HEK293T (cell line): ENCODE measurements around the gene PXMP4.

Experiments
- CTCF ChIA-PET: fragments of 350-600 bp; formaldehyde crosslinking; extraction: SDS; loops from one replicate; lab custom pipeline; 2021; ENCODE audit warnings: antibody characterized with exemption, inconsistent platforms; lab: Yijun Ruan, JAX
- POLR2A ChIA-PET: fragments of 350-600 bp; formaldehyde crosslinking; extraction: SDS; loops from one replicate; lab custom pipeline; 2020; ENCODE audit warnings: antibody characterized with exemption, inconsistent platforms; lab: Yijun Ruan, JAX
- DNase-seq: peaks from one replicate; pipeline ENCODE4 v3.0.0; 2012; ENCODE audit warnings: mixed read lengths; ENCODE audit errors: extremely low spot score
- ARNT ChIP-seq: fragments of 450-650 bp; IDR thresholded peaks from 2 replicates; pipeline ENCODE4 v1.6.1; 2017; ENCODE audit warnings: mild to moderate bottlenecking
- BHLHE40 ChIP-seq: fragments of 450-650 bp; IDR thresholded peaks from 2 replicates; pipeline ENCODE4 v1.6.1; 2016; ENCODE audit warnings: mild to moderate bottlenecking, moderate library complexity, borderline replicate concordance
- CTBP1 ChIP-seq: fragments of 450-650 bp; IDR thresholded peaks from 2 replicates; pipeline ENCODE4 v1.6.1; 2016; ENCODE audit warnings: borderline replicate concordance
- ELF4 ChIP-seq: fragments of 450-650 bp; IDR thresholded peaks from 2 replicates; pipeline ENCODE4 v1.6.1; 2017; ENCODE audit warnings: antibody characterized with exemption
- FOXA1 ChIP-seq: fragments of 450-650 bp; IDR thresholded peaks from 2 replicates; pipeline ENCODE4 v1.6.1; 2016; ENCODE audit warnings: mild to moderate bottlenecking
- FOXK2 ChIP-seq: fragments of 450-650 bp; IDR thresholded peaks from 2 replicates; pipeline ENCODE4 v1.6.1; 2016; ENCODE audit warnings: mild to moderate bottlenecking
- FOXM1 ChIP-seq: fragments of 450-650 bp; IDR thresholded peaks from 2 replicates; pipeline ENCODE4 v1.6.1; 2017; ENCODE audit warnings: mild to moderate bottlenecking, borderline replicate concordance
- HDGF ChIP-seq: fragments of 450-650 bp; IDR thresholded peaks from 2 replicates; pipeline ENCODE4 v1.6.1; 2017; ENCODE audit warnings: antibody characterized with exemption, borderline replicate concordance
- L3MBTL2 ChIP-seq: fragments of 450-650 bp; conservative IDR thresholded peaks from 2 replicates; pipeline ENCODE4 v1.6.1; 2016; ENCODE audit warnings: mild to moderate bottlenecking
- LEF1 ChIP-seq: fragments of 450-650 bp; IDR thresholded peaks from 2 replicates; pipeline ENCODE4 v1.6.1; 2017; ENCODE audit warnings: mild to moderate bottlenecking, borderline replicate concordance
- NFRKB ChIP-seq: fragments of 450-650 bp; IDR thresholded peaks from 2 replicates; pipeline ENCODE4 v1.6.1; 2016; ENCODE audit warnings: mild to moderate bottlenecking, moderate library complexity
- PKNOX1 ChIP-seq: fragments of 450-650 bp; IDR thresholded peaks from 2 replicates; pipeline ENCODE4 v1.6.1; 2016
- SP1 ChIP-seq: fragments of 450-650 bp; IDR thresholded peaks from 2 replicates; pipeline ENCODE4 v1.6.1; 2017
- SUZ12 ChIP-seq: fragments of 450-650 bp; IDR thresholded peaks from 2 replicates; pipeline ENCODE4 v1.6.1; 2016; ENCODE audit warnings: mild to moderate bottlenecking
- TARDBP ChIP-seq: fragments of 450-650 bp; IDR thresholded peaks from 2 replicates; pipeline ENCODE4 v1.6.1; 2016
- ZNF384 ChIP-seq: fragments of 450-650 bp; IDR thresholded peaks from 2 replicates; pipeline ENCODE4 v1.6.1; 2016

PXMP4 gene

GRCh38 chr20:33675136-33675959, 44.8 kb downstream of the PXMP4 start:
- ChIA-PET POLR2A (interaction anchor here (0.9 to 2.4 kb wide), 5 partner anchors 9 to 274 kb away, joined by 3 to 20 read pairs (median 4); partner anchors contain the start of genes CDK5RAP1 and PXMP4), CTCF (interaction anchor here (0.6 kb wide), 1 partner anchor 807 kb away, joined by 3 read pairs; no protein-coding TSS in a partner anchor)
- TF ChIP-seq TARDBP (no peak), HDGF (no peak), ZNF384 (no peak), SP1 (no peak), NFRKB (no peak), LEF1 (no peak), L3MBTL2 (no peak), FOXM1 (no peak), ARNT (no peak), PKNOX1 (no peak), BHLHE40 (no peak), ELF4 (no peak), FOXA1 (no peak), FOXK2 (no peak), CTBP1 (no peak), SUZ12 (no peak)
- DNase-seq = no peak

- CTCF ChIA-PET = interaction anchor here (0.6 kb wide), 1 partner anchor 806 kb away, joined by 3 read pairs; no protein-coding TSS in a partner anchor
- POLR2A ChIA-PET = interaction anchor here (0.9 to 2.4 kb wide), 6 partner anchors 10 to 273 kb away, joined by 3 to 20 read pairs (median 4); partner anchors contain the start of genes CDK5RAP1, E2F1 and PXMP4
- DNase-seq = peak; percentile 90
- TF ChIP-seq TARDBP = no peak
- no peak for TF ChIP-seq ELF4
- no peak for TF ChIP-seq HDGF
- no peak for TF ChIP-seq SP1
- TF ChIP-seq ARNT = no peak
- TF ChIP-seq SUZ12 = no peak
- TF ChIP-seq FOXM1 = no peak
- no peak for TF ChIP-seq ZNF384
- TF ChIP-seq BHLHE40 = no peak
- TF ChIP-seq FOXK2 = no peak
- no peak for TF ChIP-seq LEF1
- TF ChIP-seq FOXA1 = no peak
- TF ChIP-seq CTBP1 = no peak
- TF ChIP-seq L3MBTL2 = no peak
- TF ChIP-seq NFRKB = no peak
- no peak for TF ChIP-seq PKNOX1
These were observed 45.6 kb downstream of the PXMP4 start, which contains the start of gene NECAB3 for GRCh38 chr20:33674294-33675135. NECAB3 (minus strand) TSS chr20:33674428; CDS start chr20:33674352, 76 bp downstream.

GRCh38 chr20:33673410-33674293, 46.5 kb downstream of the PXMP4 start:
- CTCF ChIA-PET = no interaction called here

GRCh38 chr20:33673114-33673409, 47.0 kb downstream of the PXMP4 start:
- DNase-seq = no peak
- CTCF ChIA-PET = no interaction called here
- POLR2A ChIA-PET = interaction anchor here (0.8 to 2.1 kb wide), 2 partner anchors 9 to 12 kb away, joined by 3 to 8 read pairs; no protein-coding TSS in a partner anchor

More at GRCh38 chr20:33673410-33674293, 46.5 kb downstream of the PXMP4 start:
- no peak for DNase-seq
- TF ChIP-seq ZNF384 (no peak), PKNOX1 (no peak), HDGF (no peak), LEF1 (no peak)
- POLR2A ChIA-PET = interaction anchor here (0.8 to 2.4 kb wide), 4 partner anchors 10 to 13 kb away, joined by 3 to 20 read pairs (median 6); partner anchors contain the start of gene E2F1

More at GRCh38 chr20:33673114-33673409, 47.0 kb downstream of the PXMP4 start:
- TF ChIP-seq NFRKB (no peak), FOXM1 (no peak), ELF4 (no peak), SUZ12 (no peak), CTBP1 (no peak), HDGF (no peak), FOXK2 (no peak), BHLHE40 (no peak), L3MBTL2 (no peak), ZNF384 (no peak), FOXA1 (no peak)
